ENCODE data around the gene KLHL26.

DNA sequence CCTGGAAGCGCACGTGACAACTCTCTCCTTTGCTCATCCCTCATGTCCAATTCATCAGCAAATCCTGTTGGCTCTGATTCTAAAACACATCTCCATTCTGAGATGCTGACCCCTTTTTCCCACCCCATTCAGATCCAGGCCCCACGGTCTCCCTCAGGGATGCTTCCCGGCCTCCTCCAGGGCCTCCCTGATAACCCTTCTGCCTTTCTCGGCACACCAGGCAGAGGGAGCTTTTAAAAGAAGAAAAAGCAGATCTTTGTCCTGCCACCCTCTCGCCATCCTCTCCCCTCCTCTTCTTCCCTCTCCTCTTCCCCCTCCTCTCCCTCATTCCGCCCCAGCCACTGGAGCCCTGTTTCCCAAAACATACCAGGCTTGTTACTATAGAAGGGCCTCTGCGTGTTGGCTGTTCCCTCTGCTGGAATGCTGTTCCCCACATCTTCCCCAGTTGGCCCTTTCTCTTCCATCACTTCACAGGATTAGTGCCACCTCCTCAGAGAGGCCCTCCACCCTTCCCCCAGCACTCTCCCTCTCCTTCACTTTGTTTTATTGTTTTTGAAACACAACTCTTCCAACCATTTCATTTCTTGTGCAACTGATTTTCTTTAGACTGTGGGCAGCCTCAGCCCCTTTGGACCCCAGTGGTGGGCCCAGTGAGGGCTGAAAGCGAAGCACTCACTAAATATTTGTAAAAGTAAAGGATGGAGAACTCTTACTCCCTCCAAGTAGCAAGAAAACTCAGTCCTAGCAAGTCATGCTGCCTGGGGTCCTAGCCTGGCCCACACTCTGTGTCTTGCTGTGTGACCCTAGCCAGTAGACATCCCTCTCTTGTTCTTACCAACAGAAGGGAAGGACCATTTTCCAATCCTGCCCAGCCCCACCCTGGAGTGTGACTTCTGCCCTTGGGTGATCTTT is 27.8 kb upstream of the KLHL26 start:
- TF ChIP-seq, protein P1, sequence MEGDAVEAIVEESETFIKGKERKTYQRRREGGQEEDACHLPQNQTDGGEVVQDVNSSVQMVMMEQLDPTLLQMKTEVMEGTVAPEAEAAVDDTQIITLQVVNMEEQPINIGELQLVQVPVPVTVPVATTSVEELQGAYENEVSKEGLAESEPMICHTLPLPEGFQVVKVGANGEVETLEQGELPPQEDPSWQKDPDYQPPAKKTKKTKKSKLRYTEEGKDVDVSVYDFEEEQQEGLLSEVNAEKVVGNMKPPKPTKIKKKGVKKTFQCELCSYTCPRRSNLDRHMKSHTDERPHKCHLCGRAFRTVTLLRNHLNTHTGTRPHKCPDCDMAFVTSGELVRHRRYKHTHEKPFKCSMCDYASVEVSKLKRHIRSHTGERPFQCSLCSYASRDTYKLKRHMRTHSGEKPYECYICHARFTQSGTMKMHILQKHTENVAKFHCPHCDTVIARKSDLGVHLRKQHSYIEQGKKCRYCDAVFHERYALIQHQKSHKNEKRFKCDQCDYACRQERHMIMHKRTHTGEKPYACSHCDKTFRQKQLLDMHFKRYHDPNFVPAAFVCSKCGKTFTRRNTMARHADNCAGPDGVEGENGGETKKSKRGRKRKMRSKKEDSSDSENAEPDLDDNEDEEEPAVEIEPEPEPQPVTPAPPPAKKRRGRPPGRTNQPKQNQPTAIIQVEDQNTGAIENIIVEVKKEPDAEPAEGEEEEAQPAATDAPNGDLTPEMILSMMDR (conservative IDR thresholded peaks at IDR 0.05; ENCODE audit: low read length), result no peak
- no peak for TF ChIP-seq EZH2phosphoT487 (IDR thresholded peaks at IDR 0.05; ENCODE audit: borderline replicate concordance)

All from Loucy (cell line).